GM19099 (cell line): Measurements from ENCODE around the gene AFF4.

Experiments
- POLR2A ChIP-seq: IDR thresholded peaks from 3 replicates; pipeline ENCODE4 v1.6.1; 2011; ENCODE audit warnings: low read depth; ENCODE audit not compliant: insufficient read length; ENCODE audit errors: extremely low read depth

AFF4 gene

DNA sequence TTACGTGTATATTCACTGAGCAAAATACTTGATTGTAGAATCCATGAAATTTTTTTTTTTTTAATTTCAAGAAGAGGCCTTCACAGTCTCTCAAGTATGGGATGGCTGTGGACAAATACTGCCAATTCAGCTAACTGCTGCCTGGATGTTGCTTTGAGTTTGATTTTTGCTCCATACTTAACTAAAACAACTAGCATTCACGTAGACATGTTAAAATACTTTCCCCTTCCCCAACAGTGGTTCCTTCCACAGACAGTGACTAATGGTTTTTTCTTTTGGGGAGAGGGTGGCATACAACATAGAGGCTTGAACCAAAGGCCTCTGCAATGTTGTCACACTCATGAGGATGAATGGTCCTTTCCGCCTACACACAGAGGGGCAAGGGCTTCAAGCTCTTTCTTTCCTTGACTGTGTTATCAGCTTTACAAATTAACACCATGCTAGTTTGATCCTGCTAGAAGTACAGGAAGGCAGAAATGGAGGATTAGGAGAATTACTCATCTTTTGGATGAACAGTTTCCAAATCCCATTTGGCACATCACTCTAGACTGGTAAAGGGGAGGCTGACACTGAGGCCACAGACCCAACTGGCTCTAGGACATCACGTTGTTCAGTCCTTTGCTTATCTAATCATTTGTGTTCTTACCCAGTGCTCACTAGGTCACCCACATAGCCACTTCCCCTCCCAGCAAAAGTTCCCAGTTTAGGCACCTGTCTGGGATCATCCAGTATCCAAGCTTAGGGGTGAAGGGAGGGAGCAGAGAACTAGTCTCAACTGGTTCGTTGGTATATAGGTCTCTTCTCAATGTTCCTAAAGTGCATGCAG is 91.8 kb downstream of the AFF4 start:
- TF ChIP-seq POLR2A: no peak

DNA sequence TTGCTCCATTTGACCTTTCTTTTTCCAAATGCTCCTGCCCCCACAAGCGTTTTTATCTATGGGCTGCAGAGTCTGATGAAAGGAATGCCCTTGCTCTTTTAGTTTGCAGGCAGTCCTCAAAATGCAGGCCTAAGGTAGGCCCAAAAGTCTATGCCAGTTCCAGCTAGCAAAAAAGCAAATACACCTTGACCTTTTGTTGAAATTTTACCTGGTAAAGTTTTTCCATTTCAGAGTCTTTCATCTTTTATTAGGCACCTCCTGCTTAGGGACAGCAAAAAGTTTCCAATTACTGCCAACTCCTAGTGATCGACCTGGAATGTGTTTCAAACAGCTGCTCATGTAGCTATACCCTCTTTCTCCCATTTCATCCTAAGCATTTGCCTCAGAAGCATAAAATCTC is 92.6 kb downstream of the AFF4 start:
- no peak for TF ChIP-seq POLR2A

DNA sequence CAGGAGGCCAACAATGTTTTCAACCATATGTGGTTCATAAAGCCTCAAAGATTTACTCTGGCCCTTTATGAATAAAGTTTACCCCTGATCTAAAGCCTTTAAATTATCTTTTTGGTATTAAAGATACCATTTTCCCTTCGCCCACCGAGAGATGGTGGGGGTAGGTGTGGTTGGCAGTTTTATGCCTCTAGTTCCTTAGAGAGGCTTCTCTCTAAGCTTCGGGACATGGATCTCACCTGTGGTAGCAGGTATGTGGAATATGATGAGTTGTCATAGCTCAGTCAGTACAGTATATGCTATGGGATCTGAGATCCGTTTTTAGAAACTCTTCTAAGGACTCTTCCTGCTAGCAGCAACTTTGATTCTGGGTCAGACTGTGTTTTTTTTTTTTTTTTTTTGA is 94.7 kb downstream of the AFF4 start:
- TF ChIP-seq POLR2A: no peak

- no peak for TF ChIP-seq POLR2A
These were observed 96.4 kb downstream of the AFF4 start for GRCh38 chr5:132867046-132867451.

- TF ChIP-seq POLR2A: peak; percentile 97
These were observed 96.9 kb downstream of the AFF4 start, which contains the start of the genes GDF9 and UQCRQ for GRCh38 chr5:132866342-132867045. GDF9 (minus strand) TSS chr5:132866469; CDS start chr5:132864533, 1,936 bp downstream. UQCRQ (plus strand) TSS chr5:132866642; CDS start chr5:132866882, 240 bp downstream.

GRCh38 chr5:132865668-132866341 is 97.6 kb downstream of the AFF4 start:
- TF ChIP-seq POLR2A: no peak

DNA sequence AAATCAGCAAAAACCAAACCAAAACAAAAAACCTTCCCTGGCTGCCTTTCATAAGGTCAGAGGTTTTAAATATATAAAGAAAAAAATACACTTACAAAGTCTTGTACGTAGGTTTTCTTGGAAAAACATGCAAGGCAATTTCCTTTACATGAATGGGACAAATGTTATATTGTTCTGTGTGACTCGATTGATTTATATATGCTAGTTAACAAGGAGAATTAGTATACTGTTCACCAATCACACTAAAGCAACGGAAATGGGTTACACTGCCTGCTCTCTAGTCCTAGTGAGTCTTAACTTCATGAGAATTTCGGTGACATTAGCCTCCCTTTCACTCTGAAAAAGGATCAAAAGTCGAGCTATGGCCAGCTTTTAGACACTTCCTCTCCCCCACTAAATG is 102.7 kb downstream of the AFF4 start:
- no peak for TF ChIP-seq POLR2A

DNA sequence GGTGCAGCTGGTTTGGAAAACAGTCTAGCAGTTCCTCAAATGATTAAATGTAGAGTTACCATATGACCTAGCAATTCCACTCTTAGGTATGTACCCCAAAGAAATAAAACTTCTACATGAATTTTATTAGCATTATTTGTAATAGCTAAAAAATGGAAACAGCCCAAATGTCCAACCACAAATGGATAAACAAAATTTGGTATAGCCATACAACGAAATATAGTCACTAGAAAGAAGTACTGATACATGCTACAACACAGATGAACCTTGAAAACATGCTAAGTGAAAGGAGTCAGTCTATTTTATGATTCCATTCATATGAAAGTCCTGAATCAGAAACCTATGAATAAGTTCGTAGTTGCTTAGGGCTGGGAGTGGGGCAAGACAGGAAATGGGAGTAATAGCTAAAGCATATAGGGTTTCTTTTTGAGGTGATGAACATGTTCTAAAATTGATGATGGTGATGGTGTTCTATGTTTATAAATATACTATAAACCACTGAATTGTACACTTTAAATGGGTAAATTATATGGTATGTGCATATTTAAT is 103.5 kb downstream of the AFF4 start:
- TF ChIP-seq POLR2A: no peak

- TF ChIP-seq POLR2A: no peak
These were observed 107.4 kb downstream of the AFF4 start for GRCh38 chr5:132856011-132856410.

DNA sequence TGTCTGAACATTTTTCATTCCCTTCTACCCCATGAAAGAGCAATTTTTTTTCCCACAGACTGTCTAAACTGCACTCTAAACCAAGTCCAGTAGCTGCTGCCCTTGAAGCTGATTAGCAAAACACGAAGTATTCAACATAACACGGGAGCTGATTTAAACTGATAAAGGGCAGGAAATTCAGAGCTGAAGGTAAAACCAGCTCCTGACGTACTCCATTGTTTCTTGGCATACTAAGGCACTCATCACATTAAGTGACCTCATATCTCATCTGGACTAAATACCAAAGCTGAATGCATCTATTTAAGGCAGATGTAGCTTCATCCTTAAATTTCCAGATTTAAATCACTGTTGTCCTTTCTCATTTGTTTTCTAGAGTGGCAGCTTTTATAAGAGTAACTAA is 109.1 kb downstream of the AFF4 start:
- no peak for TF ChIP-seq POLR2A

GRCh38 chr5:132853790-132854189 is 109.6 kb downstream of the AFF4 start:
- TF ChIP-seq POLR2A: no peak

DNA sequence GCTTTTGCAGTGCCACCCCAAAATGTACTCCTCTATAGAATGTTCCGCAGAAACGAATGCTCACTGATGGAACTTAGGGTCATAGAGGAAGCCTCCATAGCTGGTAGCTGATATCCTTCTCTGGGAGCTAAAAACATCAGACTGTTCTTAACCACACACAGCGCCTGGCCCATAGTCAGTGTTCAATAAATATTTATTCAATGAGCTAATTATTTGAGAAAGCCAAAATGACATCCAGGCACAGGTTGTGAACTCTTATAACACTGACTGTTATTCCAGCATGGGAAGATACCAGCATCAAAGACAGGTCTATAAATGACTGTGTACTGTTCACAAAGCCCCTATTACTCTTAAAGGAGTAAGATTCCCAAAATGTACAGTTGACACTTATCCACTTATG is 110.1 kb downstream of the AFF4 start:
- TF ChIP-seq POLR2A: no peak

- TF ChIP-seq POLR2A: no peak
These were observed 113.4 kb downstream of the AFF4 start for GRCh38 chr5:132850066-132850465.

- no peak for TF ChIP-seq POLR2A
These were observed 114.1 kb downstream of the AFF4 start for GRCh38 chr5:132849347-132849746.

DNA sequence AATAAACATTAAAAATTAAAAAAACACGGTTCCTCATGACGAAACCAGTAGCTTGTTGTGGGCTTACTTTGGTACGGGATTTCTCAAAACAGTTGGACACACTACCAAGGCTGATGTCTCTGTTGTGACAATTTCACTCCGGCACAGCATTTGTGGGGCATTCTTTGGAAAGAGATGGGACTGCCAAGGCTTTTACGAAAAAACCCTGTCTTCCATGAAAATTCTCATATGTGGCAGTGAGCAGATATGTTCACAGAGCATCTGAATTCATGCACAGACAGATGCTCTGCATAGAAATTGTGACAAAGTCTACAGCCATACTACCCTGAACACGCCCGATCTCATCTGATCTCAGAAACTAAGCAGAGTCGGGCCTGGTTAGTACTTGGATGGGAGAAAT is 115.2 kb downstream of the AFF4 start:
- no peak for TF ChIP-seq POLR2A
